HG03039 (cell line): ENCODE measurements around the gene PUSL1.
A peak's percentile ranks its signal among the peaks of the same experiment; 100 is the strongest.
"Not testable (repeated sequence)": the region's sequence is repeated elsewhere in the genome, so short reads cannot be mapped to it uniquely, and the experiment has no call there.

Experiments used
- ATAC-seq: cut with Tn5 transposase; IDR thresholded peaks from one replicate; pipeline ENCODE4 v1.9.1; 2021; ENCODE audit warnings: mild to moderate bottlenecking, moderate library complexity; ENCODE audit not compliant: unreplicated experiment

PUSL1 gene

DNA sequence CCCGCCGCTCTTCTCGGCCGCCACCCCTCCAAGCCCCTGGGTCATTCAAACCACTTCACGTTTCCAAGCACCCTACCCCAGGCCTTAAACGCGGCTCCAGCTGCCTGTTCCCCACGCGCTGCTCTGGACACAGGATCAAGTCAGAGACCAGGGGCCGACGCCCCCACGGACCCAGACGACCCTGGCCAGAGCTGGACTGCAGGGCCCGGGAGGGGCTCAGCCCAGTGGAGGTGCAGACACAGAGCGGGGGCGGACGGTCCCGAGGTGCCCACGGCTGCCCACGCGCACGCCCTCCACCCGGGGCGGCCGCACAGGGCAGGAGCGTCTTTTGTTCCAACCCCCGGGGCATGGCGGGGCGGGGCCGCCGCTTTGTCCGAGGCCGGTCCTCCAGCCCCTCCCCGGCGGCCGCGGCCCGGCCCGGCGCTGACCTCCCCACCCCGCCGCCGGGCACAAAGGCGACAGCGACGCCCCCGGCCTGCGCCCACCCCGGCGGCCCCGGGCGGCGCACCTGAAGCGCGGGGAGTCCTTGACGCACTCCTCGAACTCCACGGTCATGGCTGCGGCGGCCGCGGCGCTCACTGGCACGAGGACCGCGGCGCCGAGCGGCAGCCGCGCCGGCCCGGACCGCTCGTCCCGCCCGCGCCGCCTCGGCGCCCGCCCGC lies 1.0 kb upstream of the PUSL1 start:
- ATAC-seq: peak; percentile 14

DNA sequence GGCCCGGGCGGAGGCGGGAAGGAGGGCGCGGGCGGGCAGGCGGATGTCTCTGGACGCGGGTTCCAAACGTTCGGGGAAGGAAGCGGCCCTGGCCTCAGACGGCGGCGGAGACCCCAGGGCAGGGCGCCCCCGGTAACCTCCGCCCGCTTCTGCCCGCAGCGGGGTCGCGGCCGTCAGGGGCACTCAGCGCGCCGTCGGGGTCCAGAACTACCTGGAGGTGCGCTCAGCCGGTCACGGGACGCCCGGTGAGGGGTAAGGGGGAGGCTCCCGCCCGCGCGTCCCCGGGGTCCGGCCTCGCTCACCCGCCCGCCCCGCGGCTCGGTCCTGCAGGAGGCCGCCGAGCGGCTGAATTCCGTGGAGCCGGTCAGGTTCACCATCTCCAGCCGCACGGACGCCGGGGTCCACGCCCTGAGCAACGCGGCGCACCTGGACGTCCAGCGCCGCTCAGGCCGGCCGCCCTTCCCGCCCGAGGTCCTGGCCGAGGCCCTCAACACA lies 406 bp downstream of the PUSL1 start:
- peak; percentile 6 for ATAC-seq

GRCh38 chr1:1309251-1310108 lies 1.1 kb downstream of the PUSL1 start:
- ATAC-seq: no peak

- ATAC-seq: no peak
Observed at GRCh38 chr1:1310109-1310385, 1.6 kb downstream of the PUSL1 start.

GRCh38 chr1:1310476-1311053 lies 2.2 kb downstream of the PUSL1 start:
- no peak for ATAC-seq

DNA sequence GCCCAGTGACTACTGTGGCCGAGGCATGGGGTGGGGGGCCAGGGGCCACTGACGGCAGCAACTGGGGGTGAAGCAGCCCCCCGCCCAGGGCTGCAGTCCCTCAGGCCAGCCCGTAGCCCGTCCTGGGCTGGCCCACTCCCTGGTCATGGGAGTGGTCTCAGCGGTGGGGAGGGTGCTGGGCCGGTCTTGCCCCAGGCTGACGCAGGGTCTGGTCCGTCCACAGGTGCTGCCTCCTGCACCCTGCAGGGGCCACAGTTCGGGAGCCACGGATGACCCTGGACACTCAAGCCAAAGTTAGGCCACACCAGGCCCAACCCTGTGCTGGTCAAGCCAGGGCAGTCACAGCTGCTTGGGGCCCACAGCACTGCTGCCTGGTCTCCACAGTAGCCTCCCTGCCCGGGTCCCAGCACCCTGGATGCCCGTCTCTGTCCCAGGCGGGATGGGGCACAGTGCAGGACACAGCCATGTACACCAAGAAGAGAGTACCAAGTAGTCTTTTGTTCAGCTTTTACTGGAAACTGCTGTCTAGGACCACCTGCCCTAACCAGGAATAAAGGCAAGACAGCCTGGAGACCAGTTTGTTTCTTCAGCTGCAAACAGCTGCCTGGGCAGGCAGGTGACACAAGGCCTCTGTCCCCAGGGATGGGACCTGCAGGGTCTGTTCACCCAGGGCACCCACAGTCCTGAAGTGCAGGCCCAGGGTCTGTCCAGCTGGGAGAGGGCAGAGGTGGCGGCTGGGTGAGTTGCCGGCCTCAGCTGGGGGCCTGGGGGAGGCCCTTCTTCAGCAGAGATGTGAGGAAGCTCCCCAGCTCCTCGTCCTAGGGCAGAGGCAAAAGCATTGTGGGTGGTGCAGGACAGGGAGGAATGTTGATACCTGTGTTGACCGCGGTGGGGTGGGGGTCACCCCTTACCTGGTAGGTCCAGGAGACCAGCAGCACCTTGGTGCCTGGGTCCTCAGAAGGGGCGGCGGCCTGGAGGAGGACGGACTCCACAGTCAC lies 3.0 kb downstream of the PUSL1 start:
- ATAC-seq: no peak

GRCh38 chr1:1312450-1313314 lies 4.3 kb downstream of the PUSL1 start:
- ATAC-seq: no peak

GRCh38 chr1:1313500-1314236 lies 5.3 kb downstream of the PUSL1 start:
- no peak for ATAC-seq

GRCh38 chr1:1314237-1314586 lies 5.8 kb downstream of the PUSL1 start:
- no peak for ATAC-seq

- ATAC-seq: no peak
Observed at GRCh38 chr1:1314678-1315335, 6.4 kb downstream of the PUSL1 start.

- ATAC-seq: no peak
Observed at GRCh38 chr1:1315435-1315954, 7.1 kb downstream of the PUSL1 start.

DNA sequence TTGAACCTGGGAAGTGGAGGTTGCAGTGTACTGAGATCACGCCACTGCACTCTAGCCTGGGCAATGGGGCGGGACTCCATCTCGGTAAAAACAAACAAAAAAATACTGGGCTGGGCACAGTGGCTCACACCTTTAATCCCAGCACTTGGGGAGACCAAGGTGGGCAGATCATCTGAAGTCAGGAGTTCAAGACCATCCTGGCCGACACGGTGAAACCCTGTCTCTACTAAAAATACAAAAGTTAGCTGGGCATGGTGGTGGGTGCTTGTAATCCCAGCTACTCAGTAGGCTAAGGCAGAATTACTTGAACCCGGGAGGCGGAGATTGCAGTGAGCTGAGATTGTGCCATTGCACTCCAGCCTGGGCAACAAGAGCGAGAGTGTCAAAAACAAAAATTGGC lies 7.8 kb downstream of the PUSL1 start:
- ATAC-seq: not testable (repeated sequence)

- ATAC-seq: no peak
Observed at GRCh38 chr1:1317420-1317819, 9.0 kb downstream of the PUSL1 start.

GRCh38 chr1:1318131-1318652 lies 9.8 kb downstream of the PUSL1 start:
- no peak for ATAC-seq

DNA sequence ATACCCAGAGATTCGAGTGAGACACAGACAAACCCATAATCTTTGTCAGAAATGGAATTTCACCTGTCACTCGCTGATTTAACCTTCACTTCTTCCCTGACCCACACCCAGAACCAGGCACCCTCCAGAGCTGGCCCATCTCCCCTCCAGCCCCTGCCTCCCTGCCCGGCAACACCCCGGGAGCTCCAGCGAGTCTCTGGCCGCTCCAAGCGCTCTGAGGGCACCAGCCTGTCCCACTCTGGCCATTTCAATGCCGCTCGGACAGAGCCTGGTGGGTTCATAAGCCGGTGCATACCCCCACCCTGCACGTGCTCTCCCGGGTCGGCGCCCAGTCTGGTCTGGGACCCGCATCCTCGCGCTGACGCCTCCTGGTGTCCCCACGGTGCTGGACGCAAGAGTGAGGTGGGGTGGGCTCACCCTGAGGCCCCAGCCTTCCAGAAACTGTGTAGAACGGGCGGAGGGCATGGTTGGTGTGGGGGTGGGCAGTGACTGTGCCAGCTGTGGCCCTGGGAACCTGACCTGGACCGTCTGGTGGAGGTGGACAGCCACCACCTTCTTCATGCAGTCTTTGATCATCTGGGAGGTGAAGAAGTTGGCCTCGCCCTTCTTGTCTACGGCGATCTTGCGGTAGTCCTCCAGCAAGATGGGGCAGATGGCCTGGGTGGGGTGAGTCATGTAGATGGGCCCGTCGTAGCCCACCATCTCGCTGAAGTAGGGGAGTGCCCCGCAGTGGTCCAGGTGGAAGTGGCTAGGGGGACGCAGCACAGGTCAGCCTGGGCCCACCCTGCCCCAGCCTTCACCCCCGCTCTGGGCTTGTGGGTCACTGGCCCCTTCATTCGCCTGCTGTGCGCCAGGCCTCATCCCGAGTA lies 10.6 kb downstream of the PUSL1 start:
- no peak for ATAC-seq

DNA sequence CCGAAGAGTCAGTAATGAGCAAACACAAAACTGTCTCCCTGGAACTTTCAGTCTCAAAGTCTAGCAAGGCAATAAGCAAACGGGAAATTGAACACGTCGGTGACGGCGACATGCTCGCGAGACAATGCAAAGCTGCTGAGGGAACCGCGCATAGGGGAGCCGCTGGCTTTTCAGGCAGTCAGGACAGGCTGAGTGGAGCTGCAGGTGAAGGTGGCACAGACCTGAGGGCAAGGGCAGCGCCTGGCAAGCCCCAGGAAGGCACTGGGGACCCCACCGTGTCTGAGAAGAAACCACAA lies 11.2 kb downstream of the PUSL1 start:
- no peak for ATAC-seq

GRCh38 chr1:1320666-1321448 lies 12.5 kb downstream of the PUSL1 start:
- ATAC-seq: no peak
